SK-N-SH (cell line): Measurements from ENCODE around the gene GULP1. TPM values are rescaled to one million over a fixed set of nuclear protein-coding genes. Genes with fewer than 3 reads are reported as not detected.

Experiments used
- CTCF ChIA-PET: fragments of 300-600, 350-600 bp; formaldehyde crosslinking; extraction: SDS; loops from one replicate; lab custom pipeline; 2021; lab: Yijun Ruan, JAX
- POLR2A ChIA-PET: fragments of 350-600 bp; sonication (Branson Sonifier 250); formaldehyde crosslinking; extraction: SDS; loops from one replicate; lab custom pipeline; 2020; ENCODE audit warnings: antibody characterized with exemption, inconsistent platforms; lab: Yijun Ruan, JAX
- DNase-seq: peaks from one replicate; pipeline ENCODE4 v3.0.0; 2012
- H2AFZ ChIP-seq: fragments of 200-600 bp; sonication (generic); 2 replicates; pipeline ENCODE4 v1.8.1; 2016; ENCODE audit warnings: antibody characterized with exemption, mild to moderate bottlenecking, low read depth
- H3F3A ChIP-seq: fragments of 200-600 bp; sonication (generic); replicated peaks from 2 replicates; pipeline ENCODE3; 2016; ENCODE audit warnings: antibody characterized with exemption, mild to moderate bottlenecking; ENCODE audit not compliant: insufficient read depth
- H3K27ac ChIP-seq, 2 experiments: fragments of 200-500 bp in 1 of 2; fragments of 200-600 bp in 1 of 2; sonication (Bioruptor generic) in 1 of 2; sonication (generic), shearing (Covaris generic) in 1 of 2; 2 replicates each; pipeline versions ENCODE4 v1.5.1 to v1.6.1; 2014 to 2016; ENCODE audit warnings: low read depth in 2 of 2, inconsistent platforms in 1 of 2, low read length in 1 of 2, mild to moderate bottlenecking in 1 of 2, mixed read lengths in 1 of 2
- H3K27me3 ChIP-seq: fragments of 200-600 bp; sonication (generic), shearing (Covaris generic); 2 replicates; pipeline ENCODE4 v1.6.1; 2016; ENCODE audit warnings: mixed run types; ENCODE audit not compliant: insufficient read depth
- H3K36me3 ChIP-seq, 2 experiments: fragments of 200-500 bp in 1 of 2; fragments of 200-600 bp in 1 of 2; sonication (Bioruptor generic) in 1 of 2; sonication (generic) in 1 of 2; replicated peaks in 1 of 2; 2 replicates each; pipeline versions ENCODE3 to v1.5.1; 2014 to 2016; ENCODE audit warnings: low read length in 1 of 2, mild to moderate bottlenecking in 1 of 2; ENCODE audit not compliant: insufficient read depth in 2 of 2, control insufficient read depth in 1 of 2
- H3K4me1 ChIP-seq, 2 experiments: fragments of 200-500 bp in 1 of 2; fragments of 200-600 bp in 1 of 2; sonication (Bioruptor generic) in 1 of 2; sonication (generic), shearing (Covaris generic) in 1 of 2; 2 replicates each; pipeline versions ENCODE4 v1.5.1 to v1.6.1; 2014 to 2016; ENCODE audit warnings: low read depth in 1 of 2, low read length in 1 of 2, mixed run types in 1 of 2; ENCODE audit not compliant: insufficient read depth in 2 of 2, control insufficient read depth in 1 of 2
- H3K4me2 ChIP-seq: fragments of 200-600 bp; sonication (generic), shearing (Covaris generic); 2 replicates; pipeline ENCODE4 v1.6.1; 2017; ENCODE audit warnings: mixed run types
- H3K4me3 ChIP-seq, 2 experiments: fragments of 200-500 bp in 1 of 2; fragments of 200-600 bp in 1 of 2; sonication (Bioruptor generic) in 1 of 2; sonication (generic), shearing (Covaris generic) in 1 of 2; 2 replicates each; pipeline versions ENCODE4 v1.5.1 to v1.8.1; 2014 to 2016; ENCODE audit warnings: low read depth in 2 of 2, inconsistent platforms in 1 of 2, low read length in 1 of 2, mild to moderate bottlenecking in 1 of 2, mixed read lengths in 1 of 2, moderate library complexity in 1 of 2
- H3K79me2 ChIP-seq: fragments of 200-600 bp; sonication (generic); 2 replicates; pipeline ENCODE4 v1.8.1; 2017; ENCODE audit warnings: mild to moderate bottlenecking; ENCODE audit not compliant: insufficient read depth
- H3K9ac ChIP-seq: fragments of 200-600 bp; sonication (generic); 2 replicates; pipeline ENCODE4 v1.6.1; 2017; ENCODE audit warnings: mixed run types
- H3K9me2 ChIP-seq: fragments of 200-600 bp; sonication (generic); 2 replicates; pipeline ENCODE4 v1.6.1; 2017; ENCODE audit warnings: mixed run types
- H3K9me3 ChIP-seq: fragments of 200-600 bp; sonication (generic); 2 replicates; pipeline ENCODE4 v1.6.1; 2017; ENCODE audit warnings: mixed run types, mild to moderate bottlenecking, moderate library complexity
- H4K20me1 ChIP-seq: fragments of 200-600 bp; sonication (generic); 2 replicates; pipeline ENCODE4 v1.6.1; 2017; ENCODE audit warnings: mild to moderate bottlenecking, mixed run types; ENCODE audit not compliant: insufficient read depth
- CHD2 ChIP-seq: fragments of 150-350 bp; IDR thresholded peaks from 2 replicates; pipeline ENCODE4 v1.6.1; 2018; ENCODE audit warnings: low read length; ENCODE audit not compliant: partially characterized antibody
- ELF1 ChIP-seq: IDR thresholded peaks from 2 replicates; pipeline ENCODE4 v1.4.0; 2012
- EP300 ChIP-seq, 2 experiments: IDR thresholded peaks; 2 replicates each; pipeline versions ENCODE4 v1.4.0 to v1.6.1; 2012; ENCODE audit warnings: borderline replicate concordance in 1 of 2, low read depth in 1 of 2, low read length in 1 of 2
- IRF3 ChIP-seq: fragments of 150-350 bp; IDR thresholded peaks from 2 replicates; pipeline ENCODE4 v1.6.1; 2016; ENCODE audit warnings: mild to moderate bottlenecking, low read depth, low read length
- MEF2A ChIP-seq: IDR thresholded peaks from 2 replicates; pipeline ENCODE4 v1.4.0; 2012; ENCODE audit warnings: low read depth, borderline replicate concordance
- NFIC ChIP-seq: IDR thresholded peaks from 2 replicates; pipeline ENCODE4 v1.4.0; 2012; ENCODE audit warnings: borderline replicate concordance
- PBX3 ChIP-seq: IDR thresholded peaks from 2 replicates; pipeline ENCODE4; 2012
- RCOR1 ChIP-seq: fragments of 150-350 bp; IDR thresholded peaks from 2 replicates; pipeline ENCODE4 v1.6.1; 2017; ENCODE audit warnings: antibody characterized with exemption, low read length
- REST ChIP-seq: IDR thresholded peaks from 2 replicates; pipeline ENCODE4 v1.6.1; 2012; ENCODE audit warnings: mild to moderate bottlenecking, low read depth, low read length, moderate library complexity
- RFX5 ChIP-seq: IDR thresholded peaks from 2 replicates; pipeline ENCODE4 v1.6.1; 2012; ENCODE audit warnings: mild to moderate bottlenecking, improper control_type of control experiment, low read length
- RXRA ChIP-seq: IDR thresholded peaks from 2 replicates; pipeline ENCODE4 v1.4.0; 2012; ENCODE audit warnings: low read depth, mild to moderate bottlenecking, borderline replicate concordance
- TAF1 ChIP-seq: IDR thresholded peaks from 2 replicates; pipeline ENCODE4 v1.6.1; 2012; ENCODE audit warnings: low read depth, mild to moderate bottlenecking, low read length, moderate library complexity, borderline replicate concordance
- TCF12 ChIP-seq: IDR thresholded peaks from 2 replicates; pipeline ENCODE4 v1.4.0; 2012
- TEAD4 ChIP-seq: IDR thresholded peaks from 2 replicates; pipeline ENCODE4 v1.4.0; 2012; ENCODE audit warnings: mild to moderate bottlenecking, borderline replicate concordance; ENCODE audit not compliant: insufficient read depth
- USF2 ChIP-seq: fragments of 150-350 bp; IDR thresholded peaks from 2 replicates; pipeline ENCODE4 v1.6.1; 2017; ENCODE audit warnings: antibody characterized with exemption, low read length, low read depth, borderline replicate concordance
- YY1 ChIP-seq: IDR thresholded peaks from 2 replicates; pipeline ENCODE4 v1.4.0; 2012; ENCODE audit warnings: low read depth, mild to moderate bottlenecking
- ZBTB33 ChIP-seq: IDR thresholded peaks from 2 replicates; pipeline ENCODE4 v1.4.0; 2012; ENCODE audit warnings: low read depth, borderline replicate concordance
- WGBS: methylation state at CpG from one replicate; pipeline ENCODE4 v1.1.6; 2017; ENCODE audit warnings: low lambda C conversion rate; 5-methylcytosine and 5-hydroxymethylcytosine counted together
- polyA plus RNA-seq, 3 experiments: library from polyadenylated mRNA; depleted of rRNA; stranded (reverse); fragments of >200 nt; gene quantifications; 2 replicates each; pipeline ENCODE4 v1.2.3, GENCODE V29; 2012

The GULP1 gene
- polyA plus RNA-seq, 1 of the 3 experiments (the other 2 are of a cell fraction) = 33.8 TPM

- TF ChIP-seq NFIC (no peak), REST (no peak)
These were observed 46.4 kb upstream of the GULP1 start (continued) for GRCh38 chr2:188245230-188245629.

- ChIA-PET POLR2A (no interaction called here), CTCF (no interaction called here)
- no peak overlapping the region for H2AFZ ChIP-seq
- H3K27me3 ChIP-seq = no peaks in the 10 kb centered on the region
- no peaks in the 10 kb centered on the region for H3K36me3 ChIP-seq
- no peak overlapping the region for H3K27ac ChIP-seq
- H3F3A ChIP-seq = no peaks in the 10 kb centered on the region
- 89% methylated on average over 2 of the region's 2 CpGs for WGBS
- H3K4me1 ChIP-seq = peaks cover 0 to 4% of the 10 kb centered on the region in 2 experiments; a peak in 1 of 4 replicates
- peaks cover 9% of the 10 kb centered on the region; the same call in 1 of the 2 replicates for H3K9me3 ChIP-seq
- H3K4me2 ChIP-seq = no peak overlapping the region
- no peaks in the 10 kb centered on the region for H3K79me2 ChIP-seq
- DNase-seq = no peak
- TF ChIP-seq REST (no peak), ELF1 (no peak), EP300 (IDR thresholded peaks at IDR 0.05; ENCODE audit: borderline replicate concordance in 1 of 2, low read depth in 1 of 2, low read length in 1 of 2) (no peak), YY1 (no peak), MEF2A (no peak), USF2 (no peak), RFX5 (no peak), PBX3 (no peak), TAF1 (no peak), RCOR1 (no peak), CHD2 (no peak), TEAD4 (no peak), NFIC (no peak), IRF3 (no peak), RXRA (no peak), TCF12 (no peak), ZBTB33 (no peak)
- TF ChIP-seq, all 33 proteins: peak for 0
- no peaks in the 10 kb centered on the region for H3K9me2 ChIP-seq
- no peak overlapping the region for H3K4me3 ChIP-seq
- H4K20me1 ChIP-seq = no peaks in the 10 kb centered on the region
- H3K9ac ChIP-seq = no peak overlapping the region
These were observed 43.2 kb upstream of the GULP1 start for GRCh38 chr2:188248513-188248912.
